T-helper 22 cell (primary cell): ENCODE data around the gene PAGR1.

Experiments used
- DNase-seq: peaks from one replicate; pipeline ENCODE4 v3.0.0-alpha.2; 2020; ENCODE audit warnings: low read depth

Gene PAGR1

DNA sequence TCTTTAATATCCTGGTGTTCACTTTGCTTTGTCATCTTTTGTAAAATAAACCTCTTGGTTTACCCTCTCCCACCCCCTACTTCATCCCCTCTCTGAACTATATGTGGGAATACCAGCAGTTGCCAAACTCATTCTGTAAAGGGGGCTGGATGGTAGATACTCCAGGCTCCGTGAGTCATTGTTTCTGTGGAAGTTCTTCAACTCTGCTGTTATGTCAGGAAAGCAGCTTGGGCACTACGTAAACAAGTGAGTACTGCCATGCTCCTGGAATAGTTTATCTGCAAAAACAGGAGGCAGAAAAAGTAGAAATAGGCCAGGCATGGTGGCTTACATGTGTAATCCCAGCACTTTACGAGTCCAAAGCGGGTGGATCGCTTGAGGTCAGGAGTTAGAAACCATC is 21.9 kb downstream of the PAGR1 start:
- DNase-seq = no peak

- DNase-seq = no peak
These were observed 23.9 kb downstream of the PAGR1 start for GRCh38 chr16:29839822-29840221.

DNA sequence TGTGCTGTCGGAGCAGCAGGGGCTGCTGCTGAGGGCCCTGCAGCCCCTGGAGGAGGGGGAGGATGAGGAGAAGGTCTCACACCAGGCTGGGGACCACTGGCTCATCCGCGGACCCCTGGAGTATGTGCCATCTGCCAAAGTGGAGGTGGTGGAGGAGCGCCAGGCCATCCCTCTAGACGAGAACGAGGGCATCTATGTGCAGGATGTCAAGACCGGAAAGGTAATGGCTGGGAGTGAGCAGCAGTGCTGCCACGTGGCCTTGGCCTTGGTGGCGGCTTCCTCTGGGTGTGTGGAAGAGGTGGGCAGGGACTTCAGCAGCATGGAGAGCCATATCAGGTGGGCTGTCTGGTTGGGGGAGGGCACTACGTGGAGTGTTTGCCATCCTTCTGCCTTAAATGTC is 24.3 kb downstream of the PAGR1 start:
- DNase-seq = no peak

DNA sequence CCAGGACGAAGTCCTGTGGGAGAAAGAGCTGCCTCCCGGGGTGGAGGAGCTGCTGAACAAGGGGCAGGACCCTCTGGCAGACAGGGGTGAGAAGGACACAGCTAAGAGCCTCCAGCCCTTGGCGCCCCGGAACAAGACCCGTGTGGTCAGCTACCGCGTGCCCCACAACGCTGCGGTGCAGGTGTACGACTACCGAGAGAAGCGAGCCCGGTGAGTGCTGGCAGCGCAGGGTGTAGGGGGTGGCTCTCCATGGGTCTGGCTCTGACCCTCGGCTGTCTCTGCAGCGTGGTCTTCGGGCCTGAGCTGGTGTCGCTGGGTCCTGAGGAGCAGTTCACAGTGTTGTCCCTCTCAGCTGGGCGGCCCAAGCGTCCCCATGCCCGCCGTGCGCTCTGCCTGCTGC is 25.7 kb downstream of the PAGR1 start:
- DNase-seq = no peak

- no peak for DNase-seq
These were observed 26.9 kb downstream of the PAGR1 start for GRCh38 chr16:29842732-29843346.

GRCh38 chr16:29843931-29844330 is 28.0 kb downstream of the PAGR1 start:
- DNase-seq = no peak

DNA sequence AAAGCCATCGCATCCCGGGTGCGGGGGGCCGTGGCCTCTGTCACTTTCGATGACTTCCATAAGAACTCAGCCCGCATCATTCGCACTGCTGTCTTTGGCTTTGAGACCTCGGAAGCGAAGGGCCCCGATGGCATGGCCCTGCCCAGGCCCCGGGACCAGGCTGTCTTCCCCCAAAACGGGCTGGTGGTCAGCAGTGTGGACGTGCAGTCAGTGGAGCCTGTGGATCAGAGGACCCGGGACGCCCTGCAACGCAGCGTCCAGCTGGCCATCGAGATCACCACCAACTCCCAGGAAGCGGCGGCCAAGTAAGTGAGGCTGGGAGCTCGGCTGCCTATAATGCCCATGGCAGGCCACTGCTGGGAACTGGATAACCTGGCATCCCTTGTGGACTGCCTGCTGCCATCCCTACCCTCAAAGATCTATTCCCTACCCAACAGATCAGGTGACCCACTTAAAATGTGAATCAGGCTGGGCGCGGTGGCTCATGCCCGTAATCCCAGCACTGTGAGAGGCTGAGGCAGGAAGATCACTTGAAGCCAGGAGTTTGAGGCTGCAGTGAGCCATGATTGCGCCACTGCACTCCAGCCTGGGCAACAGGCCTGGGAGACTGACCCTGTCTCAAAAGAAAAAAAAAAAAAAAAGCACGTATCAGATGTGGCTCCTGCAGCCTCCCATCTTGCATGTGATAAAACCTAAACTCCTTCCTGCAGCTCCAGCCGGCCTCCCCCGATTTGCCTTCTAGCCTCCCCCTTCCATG is 28.8 kb downstream of the PAGR1 start:
- DNase-seq = no peak

- DNase-seq = no peak
These were observed 29.7 kb downstream of the PAGR1 start for GRCh38 chr16:29845656-29846055.

DNA sequence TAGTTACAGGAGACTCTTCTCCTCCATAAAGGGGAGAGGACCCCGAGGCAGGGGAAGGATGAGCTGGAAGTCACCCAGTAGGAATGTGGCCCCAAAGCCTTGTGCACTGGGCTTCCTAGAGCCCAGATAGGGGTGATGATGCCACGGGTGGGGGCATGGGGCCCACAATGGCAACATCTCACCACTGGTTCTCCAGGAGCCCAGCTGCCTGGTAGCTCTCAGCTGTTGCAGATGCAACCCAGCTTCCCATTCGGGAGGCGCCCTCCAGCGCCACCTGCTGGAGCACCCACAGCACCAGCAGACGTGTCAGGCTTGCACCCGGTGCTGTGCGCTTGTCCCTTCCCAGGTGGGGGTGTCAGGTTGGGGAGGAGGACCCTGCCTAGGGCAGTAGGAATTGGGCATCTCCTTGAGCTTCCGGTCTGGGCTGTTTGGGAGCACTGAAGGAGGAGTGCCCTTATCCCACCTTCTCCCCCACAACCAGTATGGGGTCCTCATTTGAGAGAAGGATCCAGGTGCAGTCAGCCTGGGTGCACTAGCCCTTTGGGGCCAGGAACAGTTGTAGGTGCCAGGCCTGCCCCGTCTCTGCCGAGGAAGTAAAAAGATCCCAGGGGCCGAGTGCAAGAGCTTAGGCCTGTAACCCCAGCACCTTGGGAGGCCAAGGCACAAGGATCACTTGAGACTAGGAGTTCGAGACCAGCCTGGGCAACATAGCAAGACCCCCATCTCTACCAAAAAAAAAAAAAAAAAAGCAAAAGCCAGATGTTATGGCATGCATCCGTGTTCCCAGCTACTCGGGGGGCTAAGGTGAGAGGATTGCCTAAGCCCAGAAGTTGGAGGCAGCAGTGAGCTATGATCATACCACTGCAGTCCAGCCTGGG is 32.7 kb downstream of the PAGR1 start:
- peak; percentile 43 for DNase-seq

GRCh38 chr16:29849505-29849904 is 33.6 kb downstream of the PAGR1 start:
- no peak for DNase-seq

DNA sequence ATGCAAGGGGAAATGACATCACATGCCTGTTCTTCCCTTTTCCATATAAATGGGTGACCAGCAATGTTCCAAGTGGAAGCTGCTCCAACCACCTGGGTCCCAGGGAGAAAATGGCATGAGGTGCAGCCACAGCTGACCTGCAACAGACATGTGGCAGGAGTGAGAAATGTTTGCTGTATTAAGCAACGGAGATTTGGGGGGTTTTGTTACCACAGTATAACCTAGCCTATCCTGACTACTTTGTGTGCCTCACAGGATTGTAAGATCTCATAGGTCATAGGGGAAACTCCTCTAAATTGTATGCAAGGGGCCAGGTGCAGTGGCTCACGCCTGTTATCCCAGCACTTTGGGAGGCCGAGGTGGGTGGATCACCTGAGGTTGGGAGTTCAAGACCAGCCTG is 35.0 kb downstream of the PAGR1 start:
- DNase-seq = no peak

DNA sequence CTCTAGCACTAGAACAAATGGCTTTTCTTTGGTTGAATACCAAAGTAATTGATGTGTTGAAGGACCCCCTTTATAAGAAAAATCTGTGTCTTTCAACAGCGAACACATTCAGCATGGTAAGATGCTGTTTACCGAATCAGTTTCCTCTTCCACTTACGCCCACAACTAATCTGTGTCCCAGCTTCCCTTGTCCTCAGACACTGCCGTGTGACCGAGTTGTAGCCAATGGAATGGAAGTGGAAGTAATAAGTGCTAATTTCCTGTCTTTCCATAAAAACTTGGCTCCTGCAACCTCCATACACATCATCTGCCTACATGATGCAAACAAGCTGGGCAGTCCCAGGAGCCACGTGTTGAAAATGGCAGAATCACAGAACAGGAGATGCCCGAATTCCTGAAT is 36.7 kb downstream of the PAGR1 start:
- DNase-seq = no peak

GRCh38 chr16:29854520-29855100 is 38.7 kb downstream of the PAGR1 start:
- DNase-seq = no peak

DNA sequence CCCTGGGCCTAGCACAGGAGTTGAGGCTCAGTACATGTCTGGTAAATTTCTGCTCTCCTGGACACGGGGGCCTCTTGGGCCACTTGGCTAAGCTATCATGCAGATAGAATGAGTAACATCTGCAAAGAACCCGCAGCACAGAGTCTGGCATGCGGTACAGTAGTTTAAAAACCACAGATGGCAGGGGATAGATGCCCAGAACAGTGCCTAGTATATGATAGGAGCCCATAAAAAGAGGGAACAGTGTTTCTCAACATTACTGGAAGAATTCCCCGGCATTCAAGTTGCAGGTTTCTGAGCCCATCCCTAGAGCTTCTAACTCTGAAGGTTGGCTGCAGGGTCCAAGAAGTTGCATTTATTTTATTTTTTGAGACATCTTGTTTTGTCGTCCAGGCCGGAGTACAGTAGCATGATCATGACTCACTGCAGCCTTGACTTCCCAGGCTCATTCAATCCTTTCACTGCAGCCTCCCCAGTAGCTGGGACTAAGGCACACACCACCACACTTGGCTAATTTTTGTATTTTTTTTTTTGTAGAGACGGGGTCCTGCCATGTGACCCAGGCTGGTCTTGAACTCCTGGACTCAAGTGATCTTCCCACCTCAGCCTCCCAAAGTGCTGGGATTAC is 41.3 kb downstream of the PAGR1 start:
- no peak for DNase-seq

DNA sequence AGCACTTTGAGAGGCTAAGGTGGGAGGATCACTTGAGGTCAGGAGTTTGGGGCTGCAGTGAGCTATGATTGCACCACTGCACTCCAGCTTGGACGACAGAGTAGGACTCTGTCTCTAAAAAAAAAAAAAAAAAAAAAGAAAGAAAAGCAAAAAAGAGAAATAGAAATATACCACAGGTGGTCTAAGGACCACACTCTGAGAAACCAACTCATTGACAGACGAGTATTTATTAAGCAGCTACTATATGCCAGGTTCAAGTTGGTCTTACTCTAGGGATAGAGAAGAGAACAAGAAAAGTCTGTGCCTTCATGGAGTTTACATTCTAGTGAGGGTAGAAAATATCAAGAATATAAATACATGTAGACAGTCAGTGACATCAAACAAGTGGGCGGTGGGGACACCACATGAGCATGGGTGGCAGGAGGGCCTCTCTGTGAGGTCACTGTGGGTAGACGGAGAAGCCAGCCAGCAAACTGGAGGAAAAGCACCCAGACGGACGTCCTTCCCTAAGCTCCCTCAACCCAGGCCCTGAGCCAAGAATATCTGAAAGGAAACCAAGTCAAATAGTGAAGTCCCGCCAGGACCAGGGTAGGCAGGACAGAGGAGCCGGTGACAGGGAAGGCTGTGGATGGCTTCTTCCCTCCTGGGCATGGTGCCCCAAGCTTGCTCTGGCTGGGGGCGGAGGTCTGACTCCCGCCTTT is 42.3 kb downstream of the PAGR1 start:
- no peak for DNase-seq

- no peak for DNase-seq
These were observed 43.0 kb downstream of the PAGR1 start for GRCh38 chr16:29858974-29859373.

GRCh38 chr16:29860218-29860617 is 44.3 kb downstream of the PAGR1 start:
- no peak for DNase-seq

DNA sequence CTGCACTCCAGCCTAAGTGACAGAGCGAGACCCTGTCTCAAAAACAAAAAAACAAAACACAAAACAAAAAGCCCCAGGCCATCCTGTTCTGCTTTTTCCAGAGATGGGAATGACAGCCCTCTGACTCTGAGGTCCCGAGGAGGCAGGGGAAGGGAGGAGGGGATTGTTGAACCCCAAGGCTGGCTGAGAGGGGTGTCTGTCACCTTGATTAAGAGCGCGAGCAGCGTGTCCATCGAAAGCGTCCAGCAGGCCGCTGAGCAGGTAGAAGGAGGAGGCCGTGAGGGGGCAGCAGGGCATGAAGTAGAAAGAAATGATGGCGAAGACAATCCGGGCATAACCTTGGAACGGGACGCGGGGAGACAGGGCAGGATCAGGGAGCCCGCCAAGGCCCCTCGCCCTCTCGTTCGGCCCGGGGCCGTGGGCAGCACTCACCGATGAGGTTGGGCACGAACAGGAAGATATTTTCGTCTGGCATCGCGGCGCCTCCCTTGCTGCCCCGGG is 46.5 kb downstream of the PAGR1 start:
- no peak for DNase-seq

- DNase-seq = peak; percentile 90
These were observed 47.1 kb downstream of the PAGR1 start, which contains the start of gene CDIPT for GRCh38 chr16:29862884-29863668. TSS of gene CDIPT (minus strand) at chr16:29863226. CDS start at chr16:29862857, 369 bp downstream.

GRCh38 chr16:29863669-29863984 is 47.7 kb downstream of the PAGR1 start:
- no peak for DNase-seq

DNA sequence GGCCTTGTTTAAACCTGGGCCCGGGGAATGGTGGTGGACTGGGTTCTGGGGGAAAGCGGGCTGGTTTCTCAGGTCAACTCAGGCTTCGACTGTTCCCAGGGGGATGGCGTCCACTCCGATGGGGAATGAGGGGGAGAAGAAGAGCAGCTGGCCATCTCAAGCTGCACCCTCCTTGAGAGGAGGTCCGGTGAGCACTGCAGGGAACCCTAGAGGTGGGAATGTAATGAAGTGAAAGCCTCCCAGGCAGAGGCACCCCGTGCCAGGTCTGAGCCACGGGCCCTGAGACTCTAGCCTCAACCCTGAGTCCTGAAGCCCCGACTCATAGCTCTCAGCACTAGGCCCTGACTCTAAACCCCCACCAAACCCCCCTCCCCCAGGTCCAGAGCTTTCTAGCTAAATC is 48.3 kb downstream of the PAGR1 start:
- no peak for DNase-seq
